Natural killer cell treated with Interleukin-12 subunit alpha and Interleukin-12 subunit beta and Interleukin-15 and Interleukin-18, amount 100 ng/mL, for 72 hours (primary cell): Measurements from ENCODE around the gene TM7SF2. TPM values are rescaled to one million over a fixed set of nuclear protein-coding genes. Genes with fewer than 3 reads are reported as not detected.

ENCODE experiments used
- ATAC-seq, 2 donors: fragments of 150-1000 bp; cut with Tn5 transposase in 1 of 2; sonication (Bioruptor Pico), chemical (Tn5 transposase) in 1 of 2; 2 replicates each; pipeline ENCODE4 v1.10.0; 2021
- DNase-seq: peaks from one replicate; pipeline ENCODE4 v3.0.0; 2022; ENCODE audit warnings: low spot score
- H3K27ac Mint-ChIP-seq, 2 donors: 1 replicate in 1 of 2; 2 replicates in 1 of 2; pipeline ENCODE4 v1.8.0; 2022; ENCODE audit warnings: mixed read lengths in 2 of 2, mild to moderate bottlenecking in 1 of 2, moderate library complexity in 1 of 2
- H3K27me3 Mint-ChIP-seq, 2 donors: 1 replicate in 1 of 2; 2 replicates in 1 of 2; pipeline ENCODE4 v1.8.0; 2022; ENCODE audit warnings: mixed read lengths in 2 of 2
- H3K36me3 Mint-ChIP-seq: one replicate; pipeline ENCODE4 v1.8.0; 2022; ENCODE audit warnings: mixed read lengths
- H3K4me1 Mint-ChIP-seq, 2 donors: 1 replicate in 1 of 2; 2 replicates in 1 of 2; pipeline ENCODE4 v1.8.0; 2022; ENCODE audit warnings: low read depth in 2 of 2, mixed read lengths in 2 of 2, mild to moderate bottlenecking in 1 of 2
- H3K4me3 Mint-ChIP-seq: one replicate; pipeline ENCODE4 v1.8.0; 2022; ENCODE audit warnings: mixed read lengths
- H3K9me3 Mint-ChIP-seq: 2 replicates; pipeline ENCODE4 v1.8.0; 2022; ENCODE audit warnings: mixed read lengths
- total RNA-seq, 2 donors: library from RNA; stranded (reverse); gene quantifications; one replicate each; pipeline ENCODE4 v1.2.3, GENCODE V29; 2022

TM7SF2 gene
- total RNA-seq, 2 donors from 2014 or later, result 18.6 to 30.7 TPM

DNA sequence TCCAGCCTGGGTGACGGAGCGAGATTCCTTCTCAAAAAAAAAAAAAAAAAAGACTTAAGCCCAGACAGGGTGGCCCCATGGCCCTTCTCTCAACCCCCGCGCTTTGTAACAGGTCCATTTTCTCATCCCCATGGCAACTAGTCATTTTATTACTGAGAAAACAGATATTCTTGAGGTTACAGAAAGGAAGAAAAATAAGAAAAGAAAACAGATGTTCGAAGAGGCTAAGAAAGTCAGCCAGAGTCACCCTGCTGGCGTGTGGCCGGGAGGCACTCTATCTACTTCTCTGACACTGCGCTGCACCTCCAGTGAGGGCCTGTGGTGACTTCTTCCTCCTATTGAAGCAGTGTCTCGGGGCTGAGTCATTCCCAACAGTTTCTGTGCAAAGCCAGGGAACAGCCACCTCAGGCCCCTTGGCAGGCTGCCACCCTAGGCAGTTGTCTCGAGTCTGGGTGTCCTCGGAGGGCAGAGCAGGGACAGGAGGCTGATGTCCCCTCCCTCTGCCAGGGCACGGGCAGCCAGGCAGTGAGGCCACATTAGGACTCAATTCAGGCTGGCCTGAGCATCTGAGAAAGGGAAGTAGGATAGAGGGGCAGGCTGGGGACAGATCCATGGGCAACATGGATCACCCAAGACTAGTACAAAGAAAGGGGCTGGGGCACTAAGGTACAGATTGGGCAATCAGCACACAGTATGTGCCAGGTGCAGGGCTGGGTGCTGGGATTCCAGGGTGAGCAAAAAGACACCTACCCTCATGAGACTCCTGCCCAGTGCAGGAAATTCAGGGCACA lies 39.0 kb downstream of the TM7SF2 start:
- Mint-ChIP-seq H3K27me3 (peaks cover 0 to 19% of the 10 kb centered on the region in 2 donors), H3K4me3 (no peak overlapping the region), H3K27ac (peak overlapping the region in 1 of 2 donors; percentile 7), H3K9me3 (no peaks in the 10 kb centered on the region), H3K4me1 (peaks cover 0 to 5% of the 10 kb centered on the region in 2 donors), H3K36me3 (no peaks in the 10 kb centered on the region)
- ATAC-seq, result peak; percentile 36 to 59
- DNase-seq, result no peak

GRCh38 chr11:65151331-65151899 lies 39.7 kb downstream of the TM7SF2 start:
- Mint-ChIP-seq H3K9me3 (no peaks in the 10 kb centered on the region), H3K4me3 (no peak overlapping the region), H3K27ac (no peak overlapping the region), H3K4me1 (peaks cover 0 to 5% of the 10 kb centered on the region in 2 donors), H3K27me3 (peaks cover 0 to 19% of the 10 kb centered on the region in 2 donors), H3K36me3 (no peaks in the 10 kb centered on the region)
- no peak for ATAC-seq
- no peak for DNase-seq

DNA sequence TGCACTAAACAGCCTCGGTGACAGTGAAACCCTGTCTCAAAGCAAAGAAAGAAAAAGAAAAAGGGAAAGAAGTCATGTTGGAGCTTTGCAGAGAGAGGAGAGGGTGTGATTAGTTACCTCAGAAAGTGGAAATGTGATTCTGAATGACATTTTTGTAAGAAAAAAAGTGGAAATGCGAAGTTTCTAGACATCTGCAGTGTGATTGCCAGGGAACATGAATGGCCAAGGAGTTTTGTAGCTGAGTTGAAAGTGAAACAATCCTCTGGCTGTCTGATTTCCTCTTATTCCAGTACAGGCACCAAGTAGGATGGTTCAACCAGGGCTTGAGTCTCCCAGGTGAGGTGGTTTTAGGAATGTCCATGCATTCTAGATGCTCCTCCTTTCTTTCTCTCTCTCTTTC lies 40.5 kb downstream of the TM7SF2 start:
- no peak overlapping the region for H3K27ac Mint-ChIP-seq

GRCh38 chr11:65156256-65156655 lies 44.6 kb downstream of the TM7SF2 start:
- H3K27ac Mint-ChIP-seq, result no peak overlapping the region
- DNase-seq (no peak), ATAC-seq (no peak)
- no peaks in the 10 kb centered on the region for H3K9me3 Mint-ChIP-seq
- H3K27me3 Mint-ChIP-seq, result peaks cover 0 to 16% of the 10 kb centered on the region in 2 donors
- no peaks in the 10 kb centered on the region for H3K36me3 Mint-ChIP-seq
- H3K4me1 Mint-ChIP-seq, result no peaks in the 10 kb centered on the region
- no peak overlapping the region for H3K4me3 Mint-ChIP-seq

More for the DNA sequence above, 40.5 kb downstream of the TM7SF2 start:
- H3K4me1 Mint-ChIP-seq, result peaks cover 0 to 5% of the 10 kb centered on the region in 2 donors
- H3K9me3 Mint-ChIP-seq, result no peaks in the 10 kb centered on the region
- DNase-seq (no peak), ATAC-seq (no peak)
- peaks cover 0 to 19% of the 10 kb centered on the region in 2 donors for H3K27me3 Mint-ChIP-seq
- no peaks in the 10 kb centered on the region for H3K36me3 Mint-ChIP-seq
- H3K4me3 Mint-ChIP-seq, result no peak overlapping the region

DNA sequence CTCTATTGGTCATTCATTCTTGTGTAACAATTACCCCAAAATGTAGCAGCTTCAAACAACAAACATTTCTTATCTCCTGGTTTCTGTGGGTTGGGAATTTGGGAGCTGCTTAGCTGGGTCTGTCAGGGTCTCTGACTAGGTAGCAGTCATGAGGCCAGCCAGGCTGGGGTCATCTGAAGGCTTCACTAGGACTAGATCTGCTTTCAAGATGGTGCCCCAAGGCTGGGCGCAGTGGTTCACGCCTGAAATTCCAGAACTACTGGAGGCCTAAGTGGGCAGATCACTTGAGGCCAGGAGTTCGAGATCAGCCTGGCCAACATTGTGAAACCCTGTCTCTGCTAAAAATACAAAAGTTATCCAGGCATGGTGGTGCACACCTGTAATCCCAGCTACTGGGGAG lies 45.3 kb downstream of the TM7SF2 start:
- no peak overlapping the region for H3K27ac Mint-ChIP-seq
- ATAC-seq, result no peak
- H3K4me1 Mint-ChIP-seq, result no peaks in the 10 kb centered on the region

GRCh38 chr11:65157336-65157735 lies 45.7 kb downstream of the TM7SF2 start:
- Mint-ChIP-seq H3K4me1 (no peaks in the 10 kb centered on the region), H3K27ac (no peak overlapping the region), H3K9me3 (no peaks in the 10 kb centered on the region), H3K27me3 (peaks cover 0 to 9% of the 10 kb centered on the region in 2 donors), H3K36me3 (no peaks in the 10 kb centered on the region), H3K4me3 (no peak overlapping the region)
- DNase-seq, result no peak
- no peak for ATAC-seq

More for the DNA sequence above, 45.3 kb downstream of the TM7SF2 start:
- Mint-ChIP-seq H3K27me3 (peaks cover 0 to 9% of the 10 kb centered on the region in 2 donors), H3K9me3 (no peaks in the 10 kb centered on the region), H3K36me3 (no peaks in the 10 kb centered on the region), H3K4me3 (no peak overlapping the region)
- DNase-seq, result no peak

GRCh38 chr11:65159012-65159411 lies 47.3 kb downstream of the TM7SF2 start:
- Mint-ChIP-seq H3K4me1 (no peaks in the 10 kb centered on the region), H3K27ac (no peak overlapping the region), H3K9me3 (no peaks in the 10 kb centered on the region), H3K27me3 (peaks cover 0 to 5% of the 10 kb centered on the region in 2 donors), H3K36me3 (no peaks in the 10 kb centered on the region), H3K4me3 (no peak overlapping the region)
- DNase-seq (no peak), ATAC-seq (no peak)

DNA sequence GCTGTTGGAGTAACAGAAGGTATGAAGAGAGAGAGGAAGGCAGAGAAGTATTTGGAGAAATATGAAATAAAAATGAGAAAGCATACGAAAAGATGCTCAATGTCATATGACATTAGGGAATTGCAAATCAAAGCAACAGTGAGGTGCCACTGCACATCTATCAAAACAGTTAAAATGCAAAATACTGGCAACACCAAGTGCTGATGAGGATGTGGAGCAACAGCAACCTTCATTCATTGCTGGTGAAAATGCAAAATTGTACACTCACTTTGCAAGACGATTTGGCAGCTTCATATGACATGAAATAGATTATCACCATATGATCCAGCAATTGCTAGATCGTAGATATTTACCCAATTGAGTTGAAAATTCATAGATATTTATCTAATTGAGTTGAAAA lies 49.0 kb downstream of the TM7SF2 start:
- Mint-ChIP-seq H3K27me3 (peaks cover 0 to 5% of the 10 kb centered on the region in 2 donors), H3K27ac (no peak overlapping the region), H3K4me3 (no peak overlapping the region), H3K36me3 (no peaks in the 10 kb centered on the region), H3K4me1 (no peaks in the 10 kb centered on the region), H3K9me3 (no peaks in the 10 kb centered on the region)
- DNase-seq, result no peak
- ATAC-seq, result no peak

DNA sequence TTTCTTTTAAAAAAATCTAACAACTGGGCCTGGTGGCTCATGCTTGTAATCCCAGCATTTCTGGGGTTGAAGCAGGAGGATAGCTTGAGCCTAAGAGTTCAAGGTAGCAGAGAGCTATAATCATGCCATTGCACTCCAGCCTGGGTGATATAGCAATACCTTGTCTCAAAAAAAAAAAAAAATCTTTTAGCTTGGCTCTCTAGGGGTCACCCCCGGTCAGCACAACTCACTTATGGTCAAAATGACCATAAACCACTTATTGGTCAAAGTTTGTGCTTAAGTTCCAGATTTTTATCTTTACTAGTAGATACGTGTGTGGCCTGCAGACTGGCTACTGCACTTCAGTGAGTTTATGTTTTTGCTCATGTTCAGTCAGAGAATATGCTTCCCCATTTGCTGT lies 52.0 kb downstream of the TM7SF2 start:
- no peak for ATAC-seq
- no peaks in the 10 kb centered on the region for H3K9me3 Mint-ChIP-seq
- peaks cover 0 to 3% of the 10 kb centered on the region in 2 donors for H3K27me3 Mint-ChIP-seq
- no peaks in the 10 kb centered on the region for H3K36me3 Mint-ChIP-seq
- H3K4me3 Mint-ChIP-seq, result no peak overlapping the region
- H3K4me1 Mint-ChIP-seq, result peaks cover 0 to 3% of the 10 kb centered on the region in 2 donors
- no peak for DNase-seq
- no peak overlapping the region for H3K27ac Mint-ChIP-seq

Other genes starting within 250 kb of the TM7SF2 start
- 100 to 1,000 TPM; 202 to 235 TPM for gene EHD1, start 233.3 kb upstream of the TM7SF2 start, total RNA-seq
- gene ATG2A, start 194.7 kb upstream of the TM7SF2 start, total RNA-seq, result 10 to 100 TPM; 24.1 to 31.9 TPM
- 10 to 100 TPM; 32.6 to 35.6 TPM for gene PPP2R5B, start 187.2 kb upstream of the TM7SF2 start, total RNA-seq
- not detected for gene GPHA2, start 176.0 kb upstream of the TM7SF2 start, total RNA-seq
- gene MAJIN, start 139.8 kb upstream of the TM7SF2 start, total RNA-seq, result not detected
- gene BATF2, start 114.9 kb upstream of the TM7SF2 start, total RNA-seq, result not detected
- gene ARL2, start 97.7 kb upstream of the TM7SF2 start, total RNA-seq, result 10 to 100 TPM; 29.4 to 50.5 TPM
- gene SNX15, start 84.4 kb upstream of the TM7SF2 start, total RNA-seq, result 10 to 100 TPM; 14.1 to 28.2 TPM
- gene SAC3D1, start 70.7 kb upstream of the TM7SF2 start, total RNA-seq, result 10 to 100 TPM in 1 of 2 donors, 1 to 10 TPM in 1; 7.6 to 18.5 TPM
- 10 to 100 TPM; 14.2 to 34.7 TPM for gene NAALADL1, start 53.3 kb upstream of the TM7SF2 start, total RNA-seq
- 100 to 1,000 TPM in 1 of 2 donors, 10 to 100 TPM in 1; 59.2 to 140 TPM for gene CDCA5, start 27.8 kb upstream of the TM7SF2 start, total RNA-seq
- 10 to 100 TPM; 34.1 to 36.5 TPM for gene ZFPL1, start 27.6 kb upstream of the TM7SF2 start, total RNA-seq
- gene VPS51, start 15.7 kb upstream of the TM7SF2 start, total RNA-seq, result 100 to 1,000 TPM; 132 to 149 TPM
- 10 to 100 TPM in 1 of 2 donors, 1 to 10 TPM in 1; 9.8 to 23.7 TPM for gene ZNHIT2, start 5.8 kb downstream of the TM7SF2 start, total RNA-seq
- gene FAU, start 10.3 kb downstream of the TM7SF2 start, total RNA-seq, result 100 to 1,000 TPM; 681 to 986 TPM
- gene MRPL49, start 10.4 kb downstream of the TM7SF2 start, total RNA-seq, result 10 to 100 TPM; 77.8 to 80.4 TPM
- gene SYVN1, start 22.6 kb downstream of the TM7SF2 start, total RNA-seq, result 10 to 100 TPM; 78.8 to 80.1 TPM
- not detected for gene SPDYC, start 58.4 kb downstream of the TM7SF2 start, total RNA-seq
- gene CAPN1, start 70.1 kb downstream of the TM7SF2 start, total RNA-seq, result 100 to 1,000 TPM; 141 to 146 TPM
- gene POLA2, start 150.1 kb downstream of the TM7SF2 start, total RNA-seq, result 10 to 100 TPM; 56.8 to 80.9 TPM
- 1 to 10 TPM in 1 of 2 donors, not detected in 1; 1.7 TPM for gene CDC42EP2, start 203.0 kb downstream of the TM7SF2 start, total RNA-seq
- gene DPF2, start 222.0 kb downstream of the TM7SF2 start, total RNA-seq, result 10 to 100 TPM; 61.8 to 82.5 TPM
- gene TIGD3, start 242.9 kb downstream of the TM7SF2 start, total RNA-seq, result 1 to 10 TPM in 1 of 2 donors, under 1 TPM in 1; 0.59 to 1.3 TPM